ENCODE data around the gene NF2.

GRCh38 chr22:29747832-29748231 is 144.4 kb downstream of the NF2 start:
- TF ChIP-seq CTCF (IDR thresholded peaks at IDR 0.05), result no peak
- no peak for TF ChIP-seq POLR2A (IDR thresholded peaks at IDR 0.05)
